ENCODE results near the gene GAPDHS.

GAPDHS gene

DNA sequence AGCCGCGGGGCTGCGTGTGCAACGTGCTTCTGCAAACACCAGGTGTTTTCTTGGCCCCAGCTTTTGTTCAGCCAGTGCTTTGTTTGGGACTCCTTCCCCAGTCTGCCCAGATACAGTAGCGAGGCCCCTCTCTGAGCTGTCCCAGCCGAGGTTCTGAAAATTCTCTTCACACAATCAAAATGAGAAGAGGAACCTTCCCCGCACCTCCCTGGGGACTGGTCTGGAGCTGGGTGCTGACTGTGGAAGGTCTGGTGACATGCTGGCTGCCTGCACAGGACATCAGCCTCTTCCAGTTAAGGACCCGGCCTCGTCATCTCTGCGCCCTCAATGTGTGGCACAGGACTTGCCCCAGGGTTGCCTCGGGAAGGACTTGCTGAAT is 26.0 kb downstream of the GAPDHS start:
- H3K27me3 ChIP-seq (ENCODE audit: control insufficient read depth, insufficient read depth, low read length) = peaks cover 37% of the 10 kb centered on the region
- no peaks in the 10 kb centered on the region for H3K36me3 ChIP-seq (ENCODE audit: control insufficient read depth, insufficient read depth, low read length)
- H3K4me3 ChIP-seq (ENCODE audit: low read depth, low read length) = no peak overlapping the region
- no peak overlapping the region for H3K27ac ChIP-seq (ENCODE audit: low read depth, low read length)
- no peak overlapping the region for H3K9ac ChIP-seq (ENCODE audit: low read depth, low read length)
- H3K4me1 ChIP-seq (ENCODE audit: control insufficient read depth, insufficient read depth, low read length) = no peaks in the 10 kb centered on the region
- no peaks in the 10 kb centered on the region for H3K9me3 ChIP-seq (ENCODE audit: control insufficient read depth, insufficient read depth, low read length)

- Histone ChIP-seq H3K27me3 (ENCODE audit: control insufficient read depth, insufficient read depth, low read length) (peaks cover 37% of the 10 kb centered on the region), H3K4me1 (ENCODE audit: control insufficient read depth, insufficient read depth, low read length) (no peaks in the 10 kb centered on the region), H3K9ac (ENCODE audit: low read depth, low read length) (no peak overlapping the region), H3K36me3 (ENCODE audit: control insufficient read depth, insufficient read depth, low read length) (no peaks in the 10 kb centered on the region), H3K4me3 (ENCODE audit: low read depth, low read length) (no peak overlapping the region), H3K27ac (ENCODE audit: low read depth, low read length) (no peak overlapping the region), H3K9me3 (ENCODE audit: control insufficient read depth, insufficient read depth, low read length) (no peaks in the 10 kb centered on the region)
These were observed 26.5 kb downstream of the GAPDHS start for GRCh38 chr19:35559781-35560180.

DNA sequence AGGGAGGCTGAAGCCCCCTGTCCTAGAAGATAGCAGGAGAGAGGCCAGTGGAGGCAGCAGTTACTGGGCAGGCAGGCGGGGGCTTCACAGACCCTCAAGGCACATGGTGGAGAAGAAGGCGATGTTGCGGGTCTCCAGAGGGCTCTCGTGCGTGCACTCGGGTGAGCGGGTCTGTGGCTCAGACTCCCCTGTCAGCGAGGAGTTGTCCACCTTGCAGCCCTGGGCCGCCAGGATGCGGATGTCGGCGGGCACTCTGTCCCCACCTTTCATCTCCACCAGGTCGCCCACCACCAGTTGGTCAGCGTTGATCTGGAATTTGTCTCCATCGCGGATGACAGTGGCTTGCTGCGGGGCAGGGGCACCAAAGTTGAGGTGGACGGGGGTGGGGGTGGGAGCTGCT is 27.0 kb downstream of the GAPDHS start:
- Histone ChIP-seq H3K4me3 (ENCODE audit: low read depth, low read length) (no peak overlapping the region), H3K9ac (ENCODE audit: low read depth, low read length) (no peak overlapping the region), H3K27me3 (ENCODE audit: control insufficient read depth, insufficient read depth, low read length) (peaks cover 37% of the 10 kb centered on the region), H3K36me3 (ENCODE audit: control insufficient read depth, insufficient read depth, low read length) (no peaks in the 10 kb centered on the region), H3K27ac (ENCODE audit: low read depth, low read length) (no peak overlapping the region), H3K4me1 (ENCODE audit: control insufficient read depth, insufficient read depth, low read length) (no peaks in the 10 kb centered on the region), H3K9me3 (ENCODE audit: control insufficient read depth, insufficient read depth, low read length) (no peaks in the 10 kb centered on the region)

- H3K4me1 ChIP-seq (ENCODE audit: control insufficient read depth, insufficient read depth, low read length) = no peaks in the 10 kb centered on the region
- H3K27ac ChIP-seq (ENCODE audit: low read depth, low read length) = no peak overlapping the region
- H3K4me3 ChIP-seq (ENCODE audit: low read depth, low read length) = no peak overlapping the region
- H3K9me3 ChIP-seq (ENCODE audit: control insufficient read depth, insufficient read depth, low read length) = no peaks in the 10 kb centered on the region
- no peaks in the 10 kb centered on the region for H3K36me3 ChIP-seq (ENCODE audit: control insufficient read depth, insufficient read depth, low read length)
- no peak overlapping the region for H3K9ac ChIP-seq (ENCODE audit: low read depth, low read length)
- peaks cover 37% of the 10 kb centered on the region for H3K27me3 ChIP-seq (ENCODE audit: control insufficient read depth, insufficient read depth, low read length)
These were observed 27.4 kb downstream of the GAPDHS start for GRCh38 chr19:35560677-35561076.

DNA sequence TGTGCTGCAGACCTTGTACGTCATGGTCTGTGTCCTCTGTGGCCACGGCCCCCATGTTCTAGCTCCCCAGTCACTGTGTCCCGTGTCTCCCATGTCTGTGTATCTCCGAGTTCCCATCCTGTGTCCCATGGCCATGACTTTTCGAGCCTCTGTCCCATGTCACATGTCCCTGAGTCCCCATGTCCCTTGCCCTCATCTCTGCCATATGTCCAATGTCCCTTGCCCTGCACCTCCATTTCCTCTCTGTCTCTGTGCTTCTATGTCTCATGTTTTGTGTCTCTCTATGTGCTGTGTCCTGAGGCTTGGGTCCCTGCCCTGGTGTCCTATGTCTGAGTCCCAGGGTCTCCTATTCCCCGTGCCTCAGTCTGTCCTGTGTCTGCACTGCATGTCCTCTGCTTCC is 28.2 kb downstream of the GAPDHS start:
- H3K4me1 ChIP-seq (ENCODE audit: control insufficient read depth, insufficient read depth, low read length) = no peaks in the 10 kb centered on the region
- no peaks in the 10 kb centered on the region for H3K9me3 ChIP-seq (ENCODE audit: control insufficient read depth, insufficient read depth, low read length)
- H3K27ac ChIP-seq (ENCODE audit: low read depth, low read length) = no peak overlapping the region
- peaks cover 31% of the 10 kb centered on the region for H3K27me3 ChIP-seq (ENCODE audit: control insufficient read depth, insufficient read depth, low read length)
- no peak overlapping the region for H3K9ac ChIP-seq (ENCODE audit: low read depth, low read length)
- H3K36me3 ChIP-seq (ENCODE audit: control insufficient read depth, insufficient read depth, low read length) = no peaks in the 10 kb centered on the region
- H3K4me3 ChIP-seq (ENCODE audit: low read depth, low read length) = no peak overlapping the region

GRCh38 chr19:35562336-35562735 is 29.1 kb downstream of the GAPDHS start:
- no peak overlapping the region for H3K27ac ChIP-seq (ENCODE audit: low read depth, low read length)
- H3K4me1 ChIP-seq (ENCODE audit: control insufficient read depth, insufficient read depth, low read length) = no peaks in the 10 kb centered on the region
- no peaks in the 10 kb centered on the region for H3K9me3 ChIP-seq (ENCODE audit: control insufficient read depth, insufficient read depth, low read length)
- H3K9ac ChIP-seq (ENCODE audit: low read depth, low read length) = no peak overlapping the region
- H3K36me3 ChIP-seq (ENCODE audit: control insufficient read depth, insufficient read depth, low read length) = no peaks in the 10 kb centered on the region
- H3K4me3 ChIP-seq (ENCODE audit: low read depth, low read length) = no peak overlapping the region
- peaks cover 24% of the 10 kb centered on the region for H3K27me3 ChIP-seq (ENCODE audit: control insufficient read depth, insufficient read depth, low read length)

- Histone ChIP-seq H3K27me3 (ENCODE audit: control insufficient read depth, insufficient read depth, low read length) (peaks cover 24% of the 10 kb centered on the region), H3K9ac (ENCODE audit: low read depth, low read length) (no peak overlapping the region), H3K27ac (ENCODE audit: low read depth, low read length) (no peak overlapping the region), H3K4me3 (ENCODE audit: low read depth, low read length) (no peak overlapping the region), H3K36me3 (ENCODE audit: control insufficient read depth, insufficient read depth, low read length) (no peaks in the 10 kb centered on the region), H3K9me3 (ENCODE audit: control insufficient read depth, insufficient read depth, low read length) (no peaks in the 10 kb centered on the region), H3K4me1 (ENCODE audit: control insufficient read depth, insufficient read depth, low read length) (no peaks in the 10 kb centered on the region)
These were observed 29.5 kb downstream of the GAPDHS start for GRCh38 chr19:35562776-35563175.

DNA sequence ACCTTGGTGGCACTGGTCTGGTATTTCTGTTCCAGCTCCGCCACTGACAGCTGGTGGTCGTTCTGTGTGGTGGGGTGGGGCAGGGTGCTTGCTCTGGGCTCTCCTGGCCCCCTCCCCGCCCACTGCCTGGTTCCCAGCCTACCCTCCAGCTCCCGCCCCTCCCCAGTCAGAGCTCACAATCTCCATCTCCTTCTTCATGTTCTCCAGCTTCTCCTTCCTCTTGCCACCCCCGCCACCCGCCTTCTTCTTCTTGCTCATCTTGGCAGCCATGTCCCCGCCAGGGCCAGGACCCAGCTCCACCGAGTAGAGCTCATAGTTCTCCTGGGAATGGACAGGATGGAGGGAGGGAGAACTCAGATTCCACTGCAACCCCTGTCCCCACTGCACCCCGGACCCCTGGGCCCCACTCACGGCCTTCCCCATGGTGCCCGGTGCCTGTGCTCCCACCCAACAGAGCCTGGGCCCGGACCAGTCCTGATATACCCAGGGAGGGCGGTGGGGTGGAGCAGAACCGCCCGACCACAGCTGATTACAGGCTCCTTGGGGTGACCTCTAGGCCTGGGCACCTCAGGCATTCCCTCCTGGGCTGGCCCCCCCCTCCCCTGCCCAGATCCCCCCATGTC is 30.1 kb downstream of the GAPDHS start, which contains the start of gene ATP4A:
Gene ATP4A (minus strand): TSS at position 452 of the 623 bp plus-strand sequence. CDS start 29 bp downstream, at position 423.
- Histone ChIP-seq H3K27ac (ENCODE audit: low read depth, low read length) (no peak within 1 kb of the TSS), H3K9me3 (ENCODE audit: control insufficient read depth, insufficient read depth, low read length) (no peaks in the 10 kb centered on the region), H3K27me3 (ENCODE audit: control insufficient read depth, insufficient read depth, low read length) (peaks cover 24% of the 10 kb centered on the region), H3K4me1 (ENCODE audit: control insufficient read depth, insufficient read depth, low read length) (no peaks in the 10 kb centered on the region), H3K4me3 (ENCODE audit: low read depth, low read length) (no peak within 1 kb of the TSS), H3K36me3 (ENCODE audit: control insufficient read depth, insufficient read depth, low read length) (no peaks in the 10 kb centered on the region), H3K9ac (ENCODE audit: low read depth, low read length) (no peak within 1 kb of the TSS)

- Histone ChIP-seq H3K9ac (ENCODE audit: low read depth, low read length) (no peak overlapping the region), H3K36me3 (ENCODE audit: control insufficient read depth, insufficient read depth, low read length) (no peaks in the 10 kb centered on the region), H3K27me3 (ENCODE audit: control insufficient read depth, insufficient read depth, low read length) (peaks cover 6% of the 10 kb centered on the region; the same call in 1 of the 2 replicates), H3K4me3 (ENCODE audit: low read depth, low read length) (no peak overlapping the region), H3K9me3 (ENCODE audit: control insufficient read depth, insufficient read depth, low read length) (no peaks in the 10 kb centered on the region), H3K27ac (ENCODE audit: low read depth, low read length) (no peak overlapping the region), H3K4me1 (ENCODE audit: control insufficient read depth, insufficient read depth, low read length) (no peaks in the 10 kb centered on the region)
These were observed 32.0 kb downstream of the GAPDHS start for GRCh38 chr19:35565016-35565856.

- Histone ChIP-seq H3K36me3 (ENCODE audit: control insufficient read depth, insufficient read depth, low read length) (no peaks in the 10 kb centered on the region), H3K4me3 (ENCODE audit: low read depth, low read length) (no peak overlapping the region), H3K4me1 (ENCODE audit: control insufficient read depth, insufficient read depth, low read length) (no peaks in the 10 kb centered on the region), H3K9ac (ENCODE audit: low read depth, low read length) (no peak overlapping the region), H3K27ac (ENCODE audit: low read depth, low read length) (no peak overlapping the region), H3K9me3 (ENCODE audit: control insufficient read depth, insufficient read depth, low read length) (no peaks in the 10 kb centered on the region), H3K27me3 (ENCODE audit: control insufficient read depth, insufficient read depth, low read length) (no peaks in the 10 kb centered on the region)
These were observed 33.5 kb downstream of the GAPDHS start for GRCh38 chr19:35566738-35567137.

- Histone ChIP-seq H3K27me3 (ENCODE audit: control insufficient read depth, insufficient read depth, low read length) (no peaks in the 10 kb centered on the region), H3K9me3 (ENCODE audit: control insufficient read depth, insufficient read depth, low read length) (no peaks in the 10 kb centered on the region), H3K4me1 (ENCODE audit: control insufficient read depth, insufficient read depth, low read length) (no peaks in the 10 kb centered on the region), H3K27ac (ENCODE audit: low read depth, low read length) (no peak overlapping the region), H3K36me3 (ENCODE audit: control insufficient read depth, insufficient read depth, low read length) (no peaks in the 10 kb centered on the region), H3K4me3 (ENCODE audit: low read depth, low read length) (no peak overlapping the region), H3K9ac (ENCODE audit: low read depth, low read length) (no peak overlapping the region)
These were observed 36.1 kb downstream of the GAPDHS start for GRCh38 chr19:35569281-35569781.
